ENCODE results near the gene APBA2.
A peak's percentile ranks its signal among the peaks of the same experiment; 100 is the strongest.
"Not testable (repeated sequence)": the region's sequence is repeated elsewhere in the genome, so short reads cannot be mapped to it uniquely, and the experiment has no call there.

APBA2 gene
- 55.7 to 68.8 reads per million in 2 donors for total RNA-seq

DNA sequence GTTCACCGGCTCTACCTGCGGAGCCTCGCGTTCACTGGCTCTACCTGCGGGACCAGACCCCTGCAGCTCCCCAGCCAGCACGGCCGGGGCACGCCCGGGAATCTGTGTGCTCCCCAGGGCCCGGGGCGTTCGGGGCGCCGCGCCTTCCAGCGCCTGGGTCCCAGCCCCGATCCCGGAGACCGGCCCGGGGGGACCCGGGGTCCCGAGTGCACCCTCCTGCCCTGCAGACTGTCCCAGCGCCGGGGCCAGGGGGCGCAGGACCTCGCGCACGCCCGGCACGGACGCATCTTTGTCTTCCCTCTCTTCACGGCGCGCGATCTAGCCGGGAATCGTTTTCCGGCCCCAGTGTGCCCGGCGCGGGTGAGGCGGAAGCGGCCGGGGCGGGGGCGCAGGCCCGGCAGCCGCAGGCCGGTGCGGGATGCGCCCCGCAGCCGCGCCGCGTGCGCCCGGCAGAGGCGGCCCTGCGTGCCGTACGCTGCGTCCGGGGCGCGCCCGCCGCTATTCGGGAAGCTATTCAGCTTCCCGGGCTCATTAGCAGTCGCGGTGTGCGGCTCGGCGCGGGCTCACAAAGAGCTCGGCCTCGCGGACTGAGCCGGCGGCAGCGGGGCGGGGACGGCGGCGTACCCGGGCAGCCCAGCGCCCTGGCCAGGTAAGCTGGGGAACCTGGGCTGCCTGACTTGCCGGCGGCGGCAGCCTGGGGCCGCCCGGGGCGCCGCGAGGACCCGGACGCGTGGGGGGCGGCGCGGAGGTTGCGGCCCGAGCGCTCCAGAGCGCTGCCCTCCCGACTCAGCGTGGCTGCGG lies at the start of gene APBA2:
TSS of gene APBA2 (plus strand) at position 345 of the 801 bp plus-strand sequence. CDS start 167,911 bp downstream, outside the sequence.
- DNase-seq = peak; percentile 23

DNA sequence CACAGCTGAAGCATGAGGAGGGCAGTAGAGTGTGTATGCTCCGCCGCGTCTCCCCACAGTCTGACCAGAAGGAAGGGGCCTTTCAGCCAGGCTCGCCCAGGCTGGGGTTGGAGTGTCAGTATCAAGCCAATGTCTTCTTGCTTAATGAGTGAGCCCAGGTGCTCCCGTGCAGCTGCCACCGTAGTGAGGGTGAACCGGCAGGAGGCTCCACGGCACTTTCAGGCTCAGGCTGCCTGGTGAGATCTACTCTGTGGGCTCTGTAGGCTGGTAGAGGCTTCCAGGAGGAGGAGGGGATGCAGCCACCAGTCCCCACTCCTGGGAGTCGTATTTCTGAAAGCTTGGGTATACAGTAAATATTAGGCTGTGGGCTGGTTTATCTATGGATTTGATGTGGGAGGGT lies 45.5 kb upstream of the APBA2 start:
- not testable (repeated sequence) for DNase-seq

DNA sequence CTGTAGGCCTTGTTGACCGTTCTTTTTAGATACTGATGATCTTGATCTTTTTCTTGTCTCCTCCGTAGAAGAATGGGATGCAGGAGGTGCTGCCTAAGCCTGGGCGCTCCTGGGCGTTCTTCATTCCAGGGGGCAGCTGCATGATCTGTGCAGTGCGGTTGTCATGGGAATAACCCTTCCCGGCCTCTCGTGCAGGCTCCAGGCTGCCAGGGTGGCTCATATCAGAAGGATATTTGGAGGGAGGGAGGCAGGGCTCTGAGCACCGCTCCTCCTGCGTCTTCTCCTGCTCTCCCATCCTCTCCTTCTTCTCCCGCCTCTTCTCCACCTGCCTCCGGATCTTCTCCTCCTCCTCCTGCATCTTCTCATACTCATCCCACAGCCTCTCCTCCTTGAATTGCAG lies 43.6 kb upstream of the APBA2 start:
- not testable (repeated sequence) for DNase-seq

DNA sequence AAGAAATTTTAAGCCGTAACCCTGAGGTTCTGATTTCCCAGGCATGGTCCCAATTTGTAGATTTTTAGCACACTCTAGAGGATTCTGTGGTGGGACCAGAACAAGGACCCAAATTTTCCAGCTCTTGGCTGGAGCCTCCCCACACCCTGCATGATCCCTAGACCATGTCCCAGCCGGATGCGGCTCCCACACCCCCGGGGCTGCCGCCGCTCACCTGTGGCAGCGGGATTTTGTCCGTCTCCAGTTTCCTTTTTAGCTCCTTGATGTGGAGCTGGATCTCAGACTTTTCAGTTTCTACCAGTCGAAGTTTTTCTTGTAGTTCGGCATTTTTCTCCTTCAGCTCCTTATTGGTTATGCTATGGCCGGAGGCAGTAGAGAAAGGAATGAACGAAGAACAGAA lies 42.3 kb upstream of the APBA2 start:
- DNase-seq = not testable (repeated sequence)

DNA sequence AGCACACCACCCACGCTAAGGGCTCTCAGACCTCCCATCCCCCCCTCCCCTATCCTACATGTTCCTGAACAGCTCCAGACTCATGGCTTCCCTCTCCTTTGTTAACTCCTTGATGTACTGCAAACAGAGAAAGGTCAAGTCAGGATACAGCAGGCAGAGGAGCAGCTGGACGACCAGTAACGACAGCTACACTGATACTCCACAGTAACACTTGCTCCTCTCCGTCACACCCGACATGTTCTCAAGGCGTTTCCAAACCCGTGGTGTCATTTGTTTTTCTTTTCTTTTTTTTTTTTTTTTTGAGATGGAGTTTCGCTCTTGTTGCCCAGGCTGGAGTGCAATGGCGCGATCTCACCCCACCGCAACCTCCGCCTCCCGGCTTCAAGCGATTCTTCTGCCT lies 41.6 kb upstream of the APBA2 start:
- DNase-seq = not testable (repeated sequence)

DNA sequence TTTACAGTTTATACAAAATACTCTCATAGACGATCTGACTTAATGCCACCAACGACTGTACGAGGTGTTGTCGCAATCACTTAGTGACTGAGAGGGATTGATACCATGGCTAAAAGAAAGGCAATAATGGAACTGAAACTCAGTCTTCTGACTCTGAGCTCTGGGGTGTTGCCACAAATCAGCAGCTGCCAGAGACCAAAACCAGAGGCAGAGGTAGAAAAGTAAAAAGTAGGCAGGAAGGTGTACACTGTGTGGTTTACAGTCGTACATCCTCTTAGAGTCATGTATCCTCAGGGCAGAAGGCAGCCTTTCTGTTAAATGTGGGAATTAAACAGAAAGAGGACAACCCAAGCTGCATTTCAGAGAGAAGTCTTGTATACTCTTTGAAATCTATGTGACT lies 38.5 kb upstream of the APBA2 start:
- not testable (repeated sequence) for DNase-seq

DNA sequence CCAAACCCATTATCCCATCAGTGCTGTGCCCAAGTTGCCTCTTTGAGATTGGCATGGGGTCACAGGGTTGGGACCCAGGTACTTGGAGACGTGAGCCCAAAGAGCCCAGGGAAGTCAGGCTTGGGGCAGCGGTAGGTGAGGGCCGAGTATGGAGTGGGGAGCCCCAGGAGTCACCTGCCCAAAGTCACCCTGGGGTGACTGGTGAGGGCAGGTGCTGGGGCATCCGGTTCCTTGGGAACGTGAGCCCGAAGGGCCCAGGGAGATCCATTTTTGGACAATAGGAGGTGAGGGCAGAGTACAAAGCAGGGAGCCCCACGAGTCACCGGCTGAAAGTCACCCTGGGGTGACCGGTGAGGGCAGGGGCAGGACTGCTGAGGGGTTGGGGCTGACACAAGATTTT lies 37.8 kb upstream of the APBA2 start:
- DNase-seq = not testable (repeated sequence)

DNA sequence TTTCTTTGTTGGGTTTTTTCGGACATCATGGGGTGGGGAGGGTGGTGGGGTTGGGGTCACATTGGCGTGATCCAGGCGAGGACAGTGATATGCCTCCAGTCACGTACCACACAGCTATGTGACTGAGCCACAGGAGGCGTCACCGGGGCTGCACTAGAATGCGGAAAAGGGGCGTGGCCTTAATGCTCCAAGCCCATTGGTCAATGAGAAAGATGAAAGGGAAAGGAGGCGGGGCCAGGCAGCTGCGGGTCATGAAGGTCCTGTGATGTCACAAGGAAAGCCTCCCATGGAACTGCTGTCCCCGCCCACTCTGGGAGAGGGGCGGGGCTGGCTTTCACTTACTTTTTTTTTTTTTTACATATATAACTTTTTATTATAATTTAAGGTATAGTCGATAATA lies 37.3 kb upstream of the APBA2 start, which contains the start of gene GOLGA6L7:
TSS of gene GOLGA6L7 (minus strand) at position 124 of the 400 bp plus-strand sequence. CDS start at position 29, 95 bp downstream.
- not testable (repeated sequence) for DNase-seq

DNA sequence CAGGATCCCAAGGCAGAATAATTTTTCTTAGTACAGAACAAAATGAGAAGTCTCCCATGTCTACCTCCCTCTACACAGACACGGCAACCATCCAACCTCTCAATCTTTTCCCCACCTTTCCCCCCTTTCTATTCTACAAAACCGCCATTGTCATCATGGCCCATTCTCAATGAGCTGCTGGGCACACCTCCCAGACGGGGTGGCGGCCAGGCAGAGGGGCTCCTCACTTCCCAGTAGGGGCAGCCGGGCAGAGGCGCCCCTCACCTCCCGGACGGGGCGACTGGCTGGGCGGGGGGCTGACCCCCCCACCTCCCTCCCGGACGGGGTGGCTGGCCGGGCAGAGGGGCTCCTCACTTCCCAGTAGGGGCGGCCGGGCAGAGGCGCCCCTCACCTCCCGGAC lies 36.5 kb upstream of the APBA2 start:
- not testable (repeated sequence) for DNase-seq

DNA sequence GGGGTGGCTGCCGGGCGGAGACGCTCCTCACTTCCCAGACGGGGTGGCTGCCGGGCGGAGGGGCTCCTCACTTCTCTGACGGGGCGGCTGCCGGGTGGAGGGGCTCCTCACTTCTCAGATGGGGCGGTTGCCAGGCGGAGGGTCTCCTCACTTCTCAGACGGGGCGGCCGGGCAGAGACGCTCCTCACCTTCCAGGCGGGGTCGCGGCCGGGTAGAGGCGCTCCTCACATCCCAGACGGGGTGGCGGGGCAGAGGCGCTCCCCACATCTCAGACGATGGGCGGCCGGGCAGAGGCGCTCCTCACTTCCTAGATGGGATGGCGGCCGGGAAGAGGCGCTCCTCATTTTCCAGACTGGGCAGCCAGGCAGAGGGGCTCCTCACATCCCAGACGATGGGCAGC lies 36.0 kb upstream of the APBA2 start:
- not testable (repeated sequence) for DNase-seq

DNA sequence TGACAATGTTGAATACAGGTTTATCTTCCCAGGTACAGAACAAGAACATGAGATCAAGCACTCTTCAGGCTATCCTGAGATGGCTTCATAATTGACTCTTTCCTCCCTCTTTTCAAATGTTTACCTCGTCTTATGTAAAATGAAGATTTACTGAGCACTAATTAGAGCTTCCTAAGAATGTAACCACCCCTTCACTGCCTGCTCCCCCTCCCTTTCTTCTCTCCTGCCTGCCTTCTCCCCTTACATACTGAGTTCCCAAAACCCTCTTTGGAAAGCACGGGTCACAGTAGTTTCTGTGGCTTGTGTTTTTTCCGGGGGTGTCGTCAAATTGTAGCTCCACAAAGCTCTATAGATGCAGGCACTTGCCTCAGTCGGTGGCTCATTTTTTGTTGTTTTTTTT lies 32.1 kb upstream of the APBA2 start:
- DNase-seq = not testable (repeated sequence)

DNA sequence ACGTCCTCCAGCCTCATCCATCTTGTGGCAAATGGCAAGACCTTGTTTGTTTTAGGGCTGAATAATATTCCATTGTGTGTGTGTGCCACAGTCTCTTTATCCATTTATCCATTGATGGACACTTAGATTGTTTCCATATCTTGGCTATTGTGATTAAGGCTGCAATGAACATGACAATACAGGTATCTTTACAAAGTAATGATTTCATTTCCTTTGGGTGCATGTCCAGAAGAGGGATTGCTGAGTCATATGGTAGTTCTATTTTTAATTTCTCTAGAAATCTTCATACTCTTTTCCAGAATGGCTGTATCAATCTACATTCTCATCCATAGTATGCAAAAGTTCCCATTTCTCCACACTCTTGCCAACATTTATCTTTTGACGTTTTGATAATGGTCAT lies 31.2 kb upstream of the APBA2 start:
- DNase-seq = not testable (repeated sequence)

DNA sequence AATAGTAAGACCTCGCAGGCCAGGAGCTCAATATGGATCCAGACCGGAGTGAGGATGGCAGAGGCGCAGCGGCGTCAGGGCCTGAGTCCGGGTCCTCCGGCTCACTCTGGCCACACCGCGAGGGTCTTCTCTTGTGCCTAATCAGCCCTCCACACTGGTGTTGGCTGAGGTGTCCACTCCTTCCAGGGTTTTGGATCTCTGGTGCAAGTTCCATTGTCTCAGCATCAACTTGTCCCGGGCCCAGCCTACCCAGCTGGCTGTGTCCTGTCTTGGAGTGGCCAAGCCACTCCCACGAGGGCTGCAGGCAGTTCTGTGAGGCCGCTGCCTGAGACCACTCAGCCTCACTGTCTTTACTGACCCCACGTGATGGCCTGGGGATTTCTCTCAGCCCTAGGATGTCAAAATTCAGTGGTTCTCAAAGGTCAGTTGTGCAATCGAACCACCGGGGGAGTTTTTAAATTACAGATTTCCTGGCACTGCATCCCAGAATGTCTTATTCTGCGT lies 24.7 kb upstream of the APBA2 start:
- no peak for DNase-seq

DNA sequence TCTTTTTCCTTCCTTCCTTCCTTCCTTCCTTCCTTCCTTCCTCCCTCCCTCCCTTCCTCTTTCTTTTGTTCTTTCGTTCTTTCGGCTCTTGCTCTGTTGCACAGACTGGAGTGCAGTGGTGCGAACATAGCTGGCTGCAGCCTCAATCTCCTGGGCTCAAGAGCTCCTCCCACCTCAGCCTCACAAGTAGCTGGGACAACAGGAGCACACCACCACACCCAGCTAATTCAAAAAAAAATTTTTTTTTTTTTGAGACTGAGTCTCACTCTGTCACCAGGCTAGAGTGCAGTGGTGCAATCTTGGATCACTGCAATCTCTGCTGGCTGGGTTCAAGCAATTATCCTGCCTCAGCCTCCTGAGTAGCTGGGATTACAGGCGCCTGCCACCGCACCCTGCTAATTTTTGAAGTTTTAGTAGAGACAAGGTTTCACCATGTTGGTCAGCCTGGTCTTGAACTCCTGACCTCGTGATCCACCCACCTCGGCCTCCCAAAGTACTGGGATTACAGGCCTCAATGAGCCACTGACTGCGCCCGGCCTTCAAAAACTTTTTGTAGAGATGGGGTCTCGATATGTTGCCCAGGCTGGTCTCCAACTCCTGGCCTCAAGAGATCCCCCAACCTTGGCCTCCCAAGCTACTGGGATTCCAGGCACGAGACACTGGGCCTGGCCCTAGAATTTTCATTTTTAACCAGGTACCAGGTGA lies 24.0 kb upstream of the APBA2 start:
- DNase-seq = not testable (repeated sequence)

DNA sequence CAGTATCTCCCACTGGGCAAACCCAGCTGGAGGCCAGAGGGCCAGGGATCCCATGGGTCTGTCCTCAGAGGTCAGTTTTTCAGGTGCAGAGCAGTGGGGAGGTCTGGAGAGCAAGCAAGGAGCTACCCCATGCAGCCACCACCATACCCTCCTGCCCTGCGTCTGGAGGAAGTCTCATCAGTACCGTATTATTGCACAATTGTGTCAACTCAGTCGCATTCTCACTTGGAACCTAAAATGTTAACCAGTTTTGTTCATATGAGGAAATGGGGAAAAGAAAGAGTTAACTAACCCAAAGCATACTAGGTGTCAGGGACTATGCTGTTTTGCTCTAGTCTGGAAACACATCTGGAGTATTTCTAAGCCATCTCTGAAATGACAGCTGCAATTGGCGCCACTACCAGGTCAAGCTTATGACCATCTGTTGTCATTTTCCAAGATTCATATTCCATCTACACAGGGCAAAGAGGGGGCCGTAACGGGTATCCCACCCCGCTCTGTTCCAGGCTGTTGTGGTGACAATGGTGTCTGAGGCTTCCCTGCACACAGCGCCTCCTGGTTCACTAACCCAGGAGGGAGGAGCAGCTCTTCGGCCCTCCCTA lies 16.9 kb upstream of the APBA2 start:
- DNase-seq = no peak

DNA sequence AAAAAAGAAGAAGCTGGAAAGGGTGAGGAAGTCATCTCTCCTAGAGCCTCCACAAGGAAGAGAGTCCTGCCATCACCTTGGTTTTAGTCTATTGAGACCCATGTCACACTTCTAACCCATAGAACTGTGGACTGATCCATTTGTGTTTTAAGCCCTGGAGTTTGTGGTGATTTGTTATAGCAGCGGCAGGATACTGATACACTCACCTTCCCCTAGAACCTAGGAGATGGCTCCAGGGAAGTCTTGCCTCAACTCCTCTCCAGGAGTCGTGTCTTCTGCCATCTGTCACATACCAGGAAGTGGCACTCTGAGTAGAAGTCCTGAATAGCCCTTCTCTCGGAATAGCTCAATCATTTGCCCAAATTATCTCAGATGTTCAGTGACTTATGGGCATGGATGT lies 14.6 kb upstream of the APBA2 start:
- no peak for DNase-seq

DNA sequence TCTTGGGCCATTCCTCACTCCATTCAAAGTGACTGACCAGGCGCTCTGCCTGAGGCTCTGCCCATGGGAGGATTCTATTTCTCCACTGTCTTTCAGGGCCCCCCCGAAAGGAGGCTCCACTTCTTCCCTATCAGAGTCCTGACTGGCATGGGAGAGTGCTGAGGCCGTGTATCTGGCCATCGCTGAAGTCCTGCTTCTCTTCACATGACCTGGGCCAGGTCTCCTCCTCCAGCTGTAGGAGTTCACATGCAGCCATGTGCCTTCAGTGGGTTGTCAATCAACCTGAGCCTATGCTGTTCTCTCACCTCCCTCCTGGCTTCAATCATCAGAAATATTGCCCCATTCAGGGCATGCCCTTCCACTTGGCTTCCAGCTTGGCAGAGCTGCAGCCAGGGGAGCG lies 12.8 kb upstream of the APBA2 start:
- DNase-seq = no peak

DNA sequence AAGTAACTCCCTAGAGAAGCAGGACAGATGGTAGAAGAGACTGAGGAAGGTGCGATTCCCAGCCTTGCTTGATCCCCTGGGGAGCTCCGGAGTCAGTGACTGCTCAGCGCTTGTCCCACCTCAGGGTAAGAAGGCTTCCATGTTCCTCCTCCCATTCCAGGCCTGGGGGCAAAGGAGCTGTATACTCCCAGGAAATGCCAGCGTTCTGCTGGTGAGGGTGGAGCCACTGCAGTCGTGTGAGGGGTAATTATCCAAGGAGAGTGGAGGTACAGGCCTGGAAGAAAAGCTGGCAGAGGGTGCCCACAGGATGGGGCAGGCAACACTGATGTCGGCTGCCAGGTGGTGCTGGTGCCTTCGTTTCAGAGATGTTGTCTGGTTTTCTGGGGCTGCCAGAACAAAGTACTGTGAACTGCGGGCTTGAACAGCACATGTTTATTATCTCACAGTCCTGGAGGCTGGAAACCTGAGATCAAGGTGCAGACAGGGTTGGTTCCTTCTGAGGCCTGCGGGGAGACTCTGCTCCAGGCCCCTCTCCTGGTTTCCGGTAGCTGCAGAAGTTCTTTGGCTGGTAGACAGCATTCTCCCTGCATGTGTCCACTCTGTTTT lies 12.1 kb upstream of the APBA2 start:
- DNase-seq = peak; percentile 10

DNA sequence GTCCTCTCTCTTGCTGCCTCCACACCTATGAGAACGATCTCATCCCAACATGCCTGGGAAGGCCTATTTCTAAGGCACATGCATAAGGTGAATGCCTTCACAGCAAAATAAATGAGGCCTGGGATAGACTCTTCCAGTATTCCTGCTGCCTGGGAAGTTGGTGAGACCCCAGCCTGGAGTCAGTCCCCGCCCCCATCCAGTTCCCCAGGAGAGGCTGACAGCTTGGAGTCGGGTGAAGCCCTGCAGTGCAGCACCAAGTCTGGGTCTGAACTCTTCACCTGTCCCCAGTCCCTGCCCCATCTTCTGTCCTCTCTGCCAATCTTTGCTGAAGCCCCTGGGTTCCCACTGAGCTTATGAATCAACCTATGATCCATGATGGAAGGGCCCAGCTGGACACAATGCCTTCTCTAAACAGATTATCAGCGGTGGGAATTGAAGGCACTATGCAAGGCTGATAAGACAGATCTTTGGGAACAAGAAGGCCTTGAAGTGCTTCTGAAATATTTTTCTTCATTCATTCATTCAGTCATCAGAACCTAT lies 10.2 kb upstream of the APBA2 start:
- DNase-seq = no peak

DNA sequence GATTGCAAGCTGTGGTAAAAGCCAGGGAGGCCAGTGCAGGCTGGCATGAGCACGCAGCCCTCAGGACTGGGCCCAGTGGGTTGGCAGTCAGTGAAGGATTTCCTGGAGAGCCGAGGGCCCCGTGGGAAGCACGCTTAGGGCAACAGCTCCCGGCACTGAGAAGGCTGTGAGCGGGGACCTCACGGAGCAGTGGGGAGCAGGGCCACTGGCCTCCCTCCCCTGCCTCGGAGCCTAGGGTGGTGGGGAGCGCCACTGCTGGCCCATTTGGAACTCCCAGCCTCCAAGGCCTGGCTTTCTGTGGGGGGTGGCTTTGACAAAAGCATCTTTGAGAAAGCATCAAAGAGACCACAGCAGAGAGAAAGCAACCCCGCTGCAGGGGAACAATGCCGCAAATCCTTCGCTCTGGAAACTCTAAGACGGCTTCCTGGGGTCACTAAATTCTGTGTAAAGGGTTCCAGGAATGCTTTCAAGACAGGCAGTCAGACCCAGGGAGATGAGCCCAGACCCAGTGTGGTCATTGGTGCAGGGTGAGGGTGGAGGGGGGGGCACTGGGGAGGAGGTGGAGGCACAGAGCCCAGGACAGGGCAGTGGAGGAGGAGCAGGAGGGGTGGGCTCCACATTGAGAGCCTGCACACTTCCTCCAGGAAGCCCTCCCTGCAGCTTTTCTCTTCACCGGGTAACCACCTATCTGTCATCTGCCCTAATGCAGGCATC lies 9.5 kb upstream of the APBA2 start:
- DNase-seq = no peak

DNA sequence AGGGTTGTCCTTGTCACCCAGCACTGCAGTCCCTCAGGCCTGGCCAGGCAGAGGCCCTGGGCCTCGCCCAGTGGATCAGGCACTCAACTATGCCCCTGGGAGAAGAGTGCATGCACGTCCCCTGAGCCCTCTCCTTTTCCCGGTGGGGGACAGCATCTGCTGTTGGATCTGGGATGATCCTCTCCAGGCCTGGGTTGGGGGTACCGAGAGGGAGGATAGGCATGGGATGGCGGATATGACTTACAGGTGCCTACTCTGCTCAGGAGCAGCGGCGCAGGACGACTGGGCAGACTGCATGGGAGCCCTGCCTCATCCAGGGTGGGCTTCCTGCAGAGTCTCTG lies 9.0 kb upstream of the APBA2 start:
- DNase-seq = no peak

DNA sequence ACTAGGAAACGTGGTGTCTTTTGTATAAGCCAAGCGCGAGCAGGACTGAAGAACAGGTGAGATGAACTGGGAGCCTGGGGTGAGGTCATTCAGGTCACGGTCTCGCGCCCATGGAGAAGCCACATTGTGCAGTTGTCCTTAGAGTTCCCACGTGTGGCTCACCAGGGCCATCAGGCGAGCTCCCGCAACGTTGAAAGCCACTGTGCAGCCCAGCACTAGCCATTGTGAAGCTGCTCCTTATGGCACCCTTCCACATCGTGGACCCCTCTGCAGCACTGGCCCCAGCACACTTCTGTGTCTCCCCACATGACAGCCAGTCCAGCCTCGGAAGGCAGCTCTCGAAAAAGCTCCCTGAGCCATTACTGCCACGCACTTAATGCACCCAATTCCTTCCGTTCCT lies 7.6 kb upstream of the APBA2 start:
- DNase-seq = no peak
